ENCODE measurements around the gene SPINK1.
"Not testable (repeated sequence)": the region's sequence is repeated elsewhere in the genome, so short reads cannot be mapped to it uniquely, and the experiment has no call there.

Gene SPINK1

GRCh38 chr5:147803926-147804325 lies 27.5 kb downstream of the SPINK1 start:
- DNase-seq: no peak

DNA sequence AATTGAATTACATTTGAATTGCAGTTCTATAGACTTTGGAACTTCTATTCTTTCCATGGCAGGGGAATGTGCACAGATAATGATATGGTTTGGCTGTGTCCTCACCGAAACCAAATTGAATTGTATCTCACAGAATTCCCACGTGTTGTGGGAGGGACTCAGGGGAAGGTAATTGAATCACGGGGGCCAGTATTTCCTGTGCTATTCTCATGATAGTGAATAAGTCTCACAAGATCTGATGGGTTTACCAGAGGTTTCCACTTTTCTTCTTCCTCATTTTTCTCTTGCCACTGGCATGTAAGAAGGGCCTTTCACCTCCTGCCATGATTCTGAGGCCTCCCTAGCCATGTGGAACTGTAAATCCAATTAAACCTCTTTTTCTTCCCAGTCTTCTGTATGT lies 28.3 kb downstream of the SPINK1 start:
- DNase-seq: not testable (repeated sequence)

DNA sequence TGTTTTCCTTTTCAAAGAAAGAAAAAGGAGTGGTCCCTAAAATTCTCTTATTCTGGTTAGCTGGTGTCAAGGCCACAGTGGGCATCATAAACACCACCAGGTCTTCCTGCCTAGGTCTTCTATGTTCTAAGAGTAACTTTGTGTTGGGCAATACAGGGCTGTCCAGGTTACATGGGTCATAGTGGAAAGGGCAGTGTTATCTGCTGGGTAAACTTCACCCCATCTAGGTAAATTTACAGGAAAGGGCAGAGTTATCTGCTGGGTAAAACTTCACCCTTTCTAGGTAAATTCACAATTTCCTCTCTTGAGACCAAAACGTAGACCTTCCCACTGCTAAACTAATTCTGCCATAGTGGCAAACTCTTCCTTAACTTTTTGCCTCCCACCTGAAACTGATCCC lies 30.0 kb downstream of the SPINK1 start:
- no peak for DNase-seq

DNA sequence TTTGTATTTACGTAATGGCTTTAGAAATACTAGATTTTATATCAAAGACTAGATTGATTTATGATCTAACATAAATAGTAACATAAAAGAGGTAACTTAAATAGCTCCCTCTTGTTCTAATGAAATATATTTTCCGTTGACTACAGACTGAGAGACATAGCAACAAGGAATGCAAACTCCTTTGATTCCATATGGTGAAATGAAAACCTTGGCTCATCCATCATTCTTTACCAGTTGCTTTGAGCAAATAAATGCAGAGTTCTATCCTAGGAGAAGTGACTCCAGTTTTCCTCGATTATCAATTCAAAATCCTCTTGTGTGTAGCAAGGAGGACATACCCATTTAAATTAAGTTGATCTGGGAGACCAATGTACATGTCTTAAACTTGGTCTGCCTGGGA lies 31.0 kb downstream of the SPINK1 start:
- no peak for DNase-seq

GRCh38 chr5:147796556-147797308 lies 34.7 kb downstream of the SPINK1 start:
- DNase-seq: no peak

GRCh38 chr5:147791181-147791580 lies 40.3 kb downstream of the SPINK1 start:
- DNase-seq: no peak

- DNase-seq: no peak
These were observed 41.7 kb downstream of the SPINK1 start for GRCh38 chr5:147789820-147790219.

DNA sequence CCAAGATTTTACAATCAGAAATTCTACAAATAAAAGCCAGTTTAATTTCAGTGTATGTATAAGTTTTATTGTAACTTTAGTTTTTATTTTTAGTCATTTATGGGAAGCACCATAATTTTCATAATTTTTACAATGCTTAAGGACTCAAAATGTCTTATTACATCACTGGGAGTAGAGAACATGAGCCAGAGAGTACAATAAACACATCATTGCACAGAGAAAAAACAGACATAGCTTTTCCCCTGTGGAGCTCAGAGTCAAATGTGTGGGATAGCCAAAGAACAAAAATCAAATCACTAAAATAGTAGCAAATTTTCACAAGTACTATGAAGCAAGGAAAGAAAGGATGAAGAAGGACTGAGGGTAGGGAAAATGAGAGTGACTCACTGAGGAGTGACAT lies 43.4 kb downstream of the SPINK1 start:
- DNase-seq: no peak

DNA sequence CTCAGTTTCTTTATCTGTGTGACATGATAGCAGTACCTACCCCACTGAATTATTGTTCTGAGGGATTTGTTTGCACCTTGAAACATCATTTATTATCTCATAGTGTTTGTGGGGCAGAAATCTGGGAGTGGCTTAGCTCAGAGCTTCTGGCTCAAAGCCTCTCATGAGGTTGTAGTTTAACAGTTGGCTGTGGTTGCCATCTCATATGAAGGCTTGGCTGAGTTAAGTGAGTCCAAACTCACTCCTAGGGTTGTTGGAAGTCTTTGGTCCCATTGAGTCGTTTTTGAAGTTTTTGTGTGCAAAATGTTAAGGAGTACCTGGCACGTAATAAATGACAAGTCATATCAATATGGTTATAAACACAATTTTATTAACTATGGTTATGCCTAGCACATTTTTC lies 45.3 kb downstream of the SPINK1 start:
- DNase-seq: no peak

DNA sequence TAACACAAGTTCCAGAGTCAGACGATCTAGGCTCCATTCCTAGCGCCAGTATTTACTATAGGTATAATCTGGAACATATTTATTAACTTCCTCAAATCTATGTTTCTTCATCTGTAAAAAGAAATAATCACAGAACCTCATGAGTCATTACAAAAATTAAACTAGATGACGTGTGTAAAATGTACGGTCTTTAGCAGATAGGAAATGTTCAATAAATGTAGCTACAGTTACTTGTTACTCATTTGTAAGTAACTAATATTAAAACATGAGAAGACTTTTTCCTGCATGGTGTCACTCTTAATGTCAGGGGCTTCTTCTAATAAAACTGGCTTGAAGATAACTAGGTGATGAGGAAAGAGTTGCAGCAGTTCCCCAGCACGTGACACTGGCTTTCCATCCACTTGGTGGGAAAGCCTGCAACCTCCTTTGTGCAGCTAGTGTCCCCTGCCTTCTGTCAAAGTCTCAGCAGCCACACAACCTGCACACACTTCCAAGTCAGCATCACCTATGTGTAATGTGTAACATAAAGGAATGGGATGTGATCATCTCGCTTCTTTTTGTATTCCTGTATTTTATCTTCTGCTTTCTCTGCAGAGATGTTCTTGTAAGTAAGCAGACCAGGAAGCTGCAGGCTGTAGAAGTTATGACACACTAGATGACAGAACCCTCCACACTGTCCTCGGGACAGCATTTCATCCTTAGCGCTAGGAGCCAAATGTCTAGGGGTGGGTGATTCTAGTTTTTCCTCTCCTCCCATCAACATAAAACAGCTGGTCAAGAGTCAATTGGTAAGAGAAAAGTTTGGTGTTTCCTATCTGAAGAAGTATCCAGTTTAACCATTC lies 47.1 kb downstream of the SPINK1 start:
- DNase-seq: no peak

DNA sequence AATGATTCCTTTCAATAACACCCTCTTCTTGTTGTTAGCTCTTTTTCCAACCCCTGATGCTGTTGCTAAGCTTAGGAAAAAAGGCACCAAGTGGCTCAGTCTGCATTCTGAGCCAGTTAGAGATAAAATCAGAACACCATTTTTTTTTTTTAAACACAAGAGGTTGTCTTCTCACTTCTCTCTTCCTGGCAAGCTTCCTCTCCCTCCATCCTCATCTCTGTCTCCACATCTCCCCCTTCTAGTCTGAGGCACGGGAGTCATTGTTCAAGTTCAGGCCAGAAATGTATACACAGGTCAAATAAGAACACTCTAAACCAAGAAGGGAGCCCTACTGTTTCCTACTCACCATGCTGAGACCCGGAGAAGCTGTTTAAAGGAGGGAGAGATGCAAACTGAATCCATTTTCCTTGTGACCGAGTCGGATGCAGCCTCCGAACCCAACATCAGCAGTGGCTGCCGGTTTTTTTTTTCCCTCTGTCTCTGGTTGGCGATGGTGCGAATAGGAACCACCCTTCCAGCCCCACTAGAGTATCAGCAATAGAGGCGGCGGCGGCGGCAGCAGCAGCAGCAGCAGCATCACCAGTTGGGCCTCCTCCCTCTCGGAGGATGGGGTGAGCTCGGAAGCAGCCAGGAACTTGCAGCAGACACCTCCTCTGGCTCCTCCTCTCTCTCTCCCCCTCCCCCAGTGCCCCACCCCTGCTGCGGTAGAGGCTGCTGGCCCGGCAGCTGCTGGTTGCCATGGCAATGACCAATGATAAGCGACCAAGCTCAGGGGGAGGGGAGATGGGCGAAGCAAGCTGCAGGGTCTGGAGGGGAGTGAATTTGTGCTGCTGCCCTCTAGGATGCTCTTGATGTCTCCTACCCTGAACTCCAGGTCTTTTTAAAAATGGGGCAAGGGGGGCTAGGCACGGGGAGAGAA lies 49.1 kb downstream of the SPINK1 start, which contains the start of gene JAKMIP2:
Gene JAKMIP2 (minus strand): TSS at position 619 of the 919 bp plus-strand sequence. CDS start 110,922 bp downstream, outside the sequence.
- DNase-seq: peak; percentile 95 to 98

GRCh38 chr5:147780924-147781573 lies 50.4 kb downstream of the SPINK1 start:
- DNase-seq: peak; percentile 5 to 29

DNA sequence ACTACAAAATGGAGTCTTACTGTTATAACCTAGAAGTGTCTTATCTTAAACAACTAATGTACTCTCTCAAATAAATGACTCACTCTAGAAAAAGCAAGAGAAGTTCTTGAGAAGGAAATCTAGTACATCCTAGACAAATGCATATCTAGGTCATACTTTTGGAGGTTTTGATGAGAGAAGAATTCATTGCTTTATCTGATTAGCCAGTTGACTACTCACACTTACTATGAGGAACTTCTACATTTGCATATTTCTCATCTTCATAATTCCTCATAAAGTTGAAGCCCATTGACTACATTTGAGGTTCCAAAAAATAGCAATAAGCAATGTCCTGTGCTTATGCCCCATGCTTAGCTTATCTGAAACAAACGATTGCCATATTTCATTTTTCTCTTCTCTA lies 51.8 kb downstream of the SPINK1 start:
- no peak for DNase-seq

DNA sequence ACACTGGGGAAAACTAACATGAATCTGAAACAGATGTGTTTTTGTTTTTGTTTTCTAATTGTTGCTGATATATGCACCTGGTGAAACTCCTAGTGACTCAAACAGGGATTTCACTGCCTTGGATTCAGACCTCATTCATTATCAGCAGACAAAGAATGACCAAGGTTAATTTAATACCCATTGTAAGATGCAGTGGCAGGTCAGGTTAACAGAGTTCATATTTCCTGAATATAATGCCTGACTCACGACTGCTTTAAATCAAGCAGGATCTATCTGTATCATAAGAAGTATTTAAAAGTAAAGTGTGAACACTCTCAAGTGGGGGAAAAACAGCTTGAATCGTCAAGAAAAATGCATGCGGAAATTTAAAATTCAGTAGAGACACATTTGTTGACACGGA lies 54.5 kb downstream of the SPINK1 start:
- no peak for DNase-seq
